Urinary bladder (tissue), 4 donors: ENCODE measurements around the gene MKRN2. TPM values are rescaled to one million over a fixed set of nuclear protein-coding genes. Genes with fewer than 3 reads are reported as not detected.

Experiments
- DNase-seq: peaks from one replicate; pipeline ENCODE4 v3.0.0-alpha.2; 2015; ENCODE audit errors: extremely low spot score
- H3K27ac ChIP-seq: one replicate; pipeline ENCODE4 v1.5.1; 2013; ENCODE audit warnings: low read depth, mild to moderate bottlenecking, moderate library complexity
- H3K36me3 ChIP-seq: one replicate; pipeline ENCODE4 v1.6.1; 2013; ENCODE audit warnings: mild to moderate bottlenecking, moderate library complexity; ENCODE audit not compliant: insufficient read depth
- H3K4me1 ChIP-seq: one replicate; pipeline ENCODE4 v1.6.1; 2013; ENCODE audit warnings: mild to moderate bottlenecking, moderate library complexity; ENCODE audit not compliant: insufficient read depth
- H3K4me3 ChIP-seq: one replicate; pipeline ENCODE4 v1.5.1; 2013; ENCODE audit warnings: low read depth, low read length
- WGBS: extraction: QIAGEN DNeasy Blood & Tissue Kit; methylation state at CpG from one replicate; pipeline ENCODE4 v1.1.7; 2013; 5-methylcytosine and 5-hydroxymethylcytosine counted together
- polyA plus RNA-seq: library from polyadenylated mRNA; stranded (reverse); fragments of 200-250 nt; gene quantifications from one replicate; pipeline ENCODE4 v1.2.3, GENCODE V29; 2013
- small RNA-seq: library from RNA; depleted of rRNA; stranded (forward); fragments of <200 nt; gene quantifications from one replicate; pipeline ENCODE3, GENCODE V24; 2014
- total RNA-seq: library from RNA; depleted of rRNA; stranded (reverse); fragments of >200 nt; gene quantifications from one replicate; pipeline ENCODE4 v1.2.3, GENCODE V29; 2014
- donor health status: healthy with polysubstance abuse.
- donor health status: healthy.

The MKRN2 gene
- total and polyA plus RNA-seq, 2 donors = 27.8 to 33.6 TPM

GRCh38 chr3:12633108-12633507 is 76.2 kb downstream of the MKRN2 start:
- no peak overlapping the region for H3K27ac ChIP-seq
- DNase-seq = no peak
- 94% methylated on average over 4 of the region's 4 CpGs for WGBS

More at GRCh38 chr3:12633108-12633507, 76.2 kb downstream of the MKRN2 start:
- Histone ChIP-seq H3K4me3 (no peak overlapping the region), H3K36me3 (no peaks in the 10 kb centered on the region), H3K4me1 (no peaks in the 10 kb centered on the region)

Small RNA genes lying within 50 kb of the gene (small RNA-seq; reads per million reads assigned to genes)
- gene RF00017 (not detected), gene RNA5SP123 (not detected), gene RNU6-377P (not detected)

Other genes with a start within 250 kb of the MKRN2 start
- 35.2 TPM for gene TSEN2, start 72.6 kb upstream of the MKRN2 start, total RNA-seq
- gene TSEN2, start 72.6 kb upstream of the MKRN2 start, polyA plus RNA-seq = 16.4 TPM
- not detected for gene MKRN2OS, start 11.6 kb upstream of the MKRN2 start, total RNA-seq
- 0.33 TPM for gene MKRN2OS, start 11.6 kb upstream of the MKRN2 start, polyA plus RNA-seq
- gene RAF1, start 107.0 kb downstream of the MKRN2 start, total RNA-seq = 107 TPM
- gene RAF1, start 107.0 kb downstream of the MKRN2 start, polyA plus RNA-seq = 69.5 TPM
- 2.3 TPM for gene TMEM40, start 202.2 kb downstream of the MKRN2 start, total RNA-seq
- gene TMEM40, start 202.2 kb downstream of the MKRN2 start, polyA plus RNA-seq = 7.0 TPM
- gene CAND2, start 239.6 kb downstream of the MKRN2 start, total RNA-seq = 10.7 TPM
- 10.8 TPM for gene CAND2, start 239.6 kb downstream of the MKRN2 start, polyA plus RNA-seq